Gastrocnemius medialis (tissue), 4 donors: ENCODE results near the gene MICU1.

Experiments used
- CTCF ChIP-seq, 5 experiments: fragments of 450-650 bp in 3 of 5; fragments of 200-600 bp in 2 of 5; sonication (generic) in 2 of 5; IDR thresholded peaks in 4 of 5; conservative IDR thresholded peaks in 1 of 5; 1 replicate in 4 of 5; 2 replicates in 1 of 5; pipeline ENCODE4 v1.5.1; 2016 to 2019; ENCODE audit warnings: antibody characterized with exemption in 5 of 5, mild to moderate bottlenecking in 3 of 5, moderate library complexity in 3 of 5
- POLR2A ChIP-seq, 2 donors: fragments of 450-650 bp; IDR thresholded peaks; one replicate each; pipeline ENCODE4 v1.6.1; 2017; ENCODE audit warnings: antibody characterized with exemption in 2 of 2, mild to moderate bottlenecking in 2 of 2, moderate library complexity in 2 of 2

GRCh38 chr10:72550239-72550638, 75.6 kb downstream of the MICU1 start:
- TF ChIP-seq CTCF (IDR thresholded peaks at IDR 0.05 in 4 of 5, conservative IDR thresholded peaks at IDR 0.05 in 1 of 5) (no peak), POLR2A (IDR thresholded peaks at IDR 0.05) (no peak)
